ENCODE measurements around the gene MBD6. TPM values are rescaled to one million over a fixed set of nuclear protein-coding genes. Genes with fewer than 3 reads are reported as not detected.
"Not testable (repeated sequence)": the region's sequence is repeated elsewhere in the genome, so short reads cannot be mapped to it uniquely, and the experiment has no call there.

MBD6 gene
- total and polyA plus RNA-seq, 3 experiments from 2014 or later, result 4.2 to 54.7 (median 49.0) TPM

DNA sequence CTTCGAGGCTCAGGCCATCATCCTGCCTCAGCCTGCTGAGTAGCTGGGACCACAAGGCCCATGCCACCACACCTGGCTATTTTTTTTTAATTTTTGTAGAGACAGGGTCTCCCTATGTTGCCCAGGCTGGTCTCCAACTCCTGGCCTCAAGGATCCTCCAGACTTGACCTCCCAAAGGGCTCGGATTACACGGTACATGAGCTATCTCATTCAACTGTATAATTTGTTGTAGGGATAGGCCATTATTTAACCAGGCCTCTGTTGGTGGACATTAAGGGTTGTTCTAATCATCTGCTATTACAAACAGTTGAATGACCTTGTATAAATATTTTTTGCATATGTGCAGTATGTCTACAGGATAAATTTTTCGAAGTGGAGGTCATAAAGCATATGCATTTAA is 36.2 kb downstream of the MBD6 start:
- no peaks in the 10 kb centered on the region for H3K4me1 Mint-ChIP-seq
- no peaks in the 10 kb centered on the region for H3K9me3 ChIP-seq (ENCODE audit: low read length)
- H3K27ac Mint-ChIP-seq, result no peak overlapping the region
- H3K36me3 ChIP-seq (ENCODE audit: insufficient read depth, low read length), result no peaks in the 10 kb centered on the region
- no peak overlapping the region for H3K4me3 Mint-ChIP-seq
- no peak overlapping the region for H3K4me3 ChIP-seq (ENCODE audit: low read length)
- H3K27ac ChIP-seq (ENCODE audit: low read depth, low read length), result no peak overlapping the region
- peaks cover 4 to 12% of the 10 kb centered on the region in 2 donors for H3K27me3 Mint-ChIP-seq
- no peaks in the 10 kb centered on the region for H3K9me3 Mint-ChIP-seq
- ChIA-PET CTCF (interaction anchor here (1.2 to 1.4 kb wide), 2 partner anchors 8 to 24 kb away, joined by 3 read pairs; no protein-coding TSS in a partner anchor), POLR2A (no interaction called here)
- no peak for DNase-seq
- H3K4me1 ChIP-seq (ENCODE audit: insufficient read depth, low read length), result no peaks in the 10 kb centered on the region
- H3K36me3 Mint-ChIP-seq, result no peaks in the 10 kb centered on the region
- no peaks in the 10 kb centered on the region for H3K27me3 ChIP-seq (ENCODE audit: insufficient read depth, low read length, poor library complexity, severe bottlenecking)

DNA sequence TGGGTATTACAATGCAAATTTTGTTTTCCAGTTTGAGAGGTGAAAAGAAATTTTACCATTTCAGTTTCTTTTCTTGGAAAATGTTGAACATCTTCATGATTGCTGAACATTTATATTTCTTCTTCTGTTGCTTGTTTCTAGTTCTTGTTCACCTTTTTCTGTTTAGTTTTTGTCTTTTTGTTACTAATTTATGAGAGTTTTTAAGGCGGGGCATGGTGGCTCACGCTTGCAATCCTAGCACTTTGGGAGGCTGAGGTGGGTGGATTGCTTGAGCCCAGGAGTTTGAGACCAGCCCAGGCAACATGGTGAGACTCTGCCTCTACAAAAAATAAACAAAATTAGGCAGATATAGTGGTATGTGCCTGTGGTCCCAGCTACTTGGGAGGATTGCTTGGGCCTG is 37.9 kb downstream of the MBD6 start:
- Mint-ChIP-seq H3K27me3 (peaks cover 8 to 15% of the 10 kb centered on the region in 2 donors), H3K4me1 (no peaks in the 10 kb centered on the region), H3K36me3 (no peaks in the 10 kb centered on the region), H3K27ac (no peak overlapping the region), H3K4me3 (no peak overlapping the region), H3K9me3 (no peaks in the 10 kb centered on the region)
- Histone ChIP-seq H3K9me3 (ENCODE audit: low read length) (no peaks in the 10 kb centered on the region), H3K4me3 (ENCODE audit: low read length) (no peak overlapping the region), H3K36me3 (ENCODE audit: insufficient read depth, low read length) (no peaks in the 10 kb centered on the region), H3K4me1 (ENCODE audit: insufficient read depth, low read length) (no peaks in the 10 kb centered on the region), H3K27me3 (ENCODE audit: insufficient read depth, low read length, poor library complexity, severe bottlenecking) (no peaks in the 10 kb centered on the region), H3K27ac (ENCODE audit: low read depth, low read length) (no peak overlapping the region)
- POLR2A ChIA-PET, result no interaction called here
- DNase-seq, result no peak
- CTCF ChIA-PET, result no interaction called here

- POLR2A ChIA-PET; H3K9me3 ChIP-seq (ENCODE audit: low read length); H3K36me3 Mint-ChIP-seq; H3K9me3 Mint-ChIP-seq; H3K27ac ChIP-seq (ENCODE audit: low read depth, low read length); H3K27ac Mint-ChIP-seq; H3K4me1 Mint-ChIP-seq; H3K4me1 ChIP-seq (ENCODE audit: insufficient read depth, low read length); CTCF ChIA-PET; DNase-seq; H3K4me3 ChIP-seq (ENCODE audit: low read length); H3K4me3 Mint-ChIP-seq; H3K27me3 ChIP-seq (ENCODE audit: insufficient read depth, low read length, poor library complexity, severe bottlenecking); H3K36me3 ChIP-seq (ENCODE audit: insufficient read depth, low read length): not testable (repeated sequence)
- peaks cover 8 to 15% of the 10 kb centered on the region in 2 donors for H3K27me3 Mint-ChIP-seq
Measured at GRCh38 chr12:57561117-57561516, 38.5 kb downstream of the MBD6 start.

- POLR2A ChIA-PET, result no interaction called here
- H3K36me3 Mint-ChIP-seq, result no peaks in the 10 kb centered on the region
- CTCF ChIA-PET, result no interaction called here
- Histone ChIP-seq H3K36me3 (ENCODE audit: insufficient read depth, low read length) (no peaks in the 10 kb centered on the region), H3K4me1 (ENCODE audit: insufficient read depth, low read length) (no peaks in the 10 kb centered on the region), H3K27ac (ENCODE audit: low read depth, low read length) (no peak overlapping the region), H3K27me3 (ENCODE audit: insufficient read depth, low read length, poor library complexity, severe bottlenecking) (no peaks in the 10 kb centered on the region), H3K4me3 (ENCODE audit: low read length) (no peak overlapping the region), H3K9me3 (ENCODE audit: low read length) (no peaks in the 10 kb centered on the region)
- H3K27ac Mint-ChIP-seq, result no peak overlapping the region
- no peaks in the 10 kb centered on the region for H3K4me1 Mint-ChIP-seq
- peaks cover 10 to 15% of the 10 kb centered on the region in 2 donors for H3K27me3 Mint-ChIP-seq
- H3K9me3 Mint-ChIP-seq, result no peaks in the 10 kb centered on the region
- no peak for DNase-seq
- no peak overlapping the region for H3K4me3 Mint-ChIP-seq
Measured at GRCh38 chr12:57563358-57563757, 40.7 kb downstream of the MBD6 start.

- H3K4me1 Mint-ChIP-seq, result no peaks in the 10 kb centered on the region
- H3K36me3 Mint-ChIP-seq, result no peaks in the 10 kb centered on the region
- no peak overlapping the region for H3K27ac Mint-ChIP-seq
- Histone ChIP-seq H3K27me3 (ENCODE audit: insufficient read depth, low read length, poor library complexity, severe bottlenecking) (no peaks in the 10 kb centered on the region), H3K27ac (ENCODE audit: low read depth, low read length) (no peak overlapping the region), H3K4me3 (ENCODE audit: low read length) (no peak overlapping the region), H3K9me3 (ENCODE audit: low read length) (no peaks in the 10 kb centered on the region), H3K4me1 (ENCODE audit: insufficient read depth, low read length) (no peaks in the 10 kb centered on the region), H3K36me3 (ENCODE audit: insufficient read depth, low read length) (no peaks in the 10 kb centered on the region)
- H3K27me3 Mint-ChIP-seq, result peaks cover 10 to 15% of the 10 kb centered on the region in 2 donors
- H3K4me3 Mint-ChIP-seq, result no peak overlapping the region
- H3K9me3 Mint-ChIP-seq, result no peaks in the 10 kb centered on the region
- no peak for DNase-seq
- ChIA-PET CTCF (interaction anchor here (1.4 kb wide), 1 partner anchor 9 kb away, joined by 3 read pairs; no protein-coding TSS in a partner anchor), POLR2A (no interaction called here)
Measured at GRCh38 chr12:57564178-57564740, 41.6 kb downstream of the MBD6 start.

DNA sequence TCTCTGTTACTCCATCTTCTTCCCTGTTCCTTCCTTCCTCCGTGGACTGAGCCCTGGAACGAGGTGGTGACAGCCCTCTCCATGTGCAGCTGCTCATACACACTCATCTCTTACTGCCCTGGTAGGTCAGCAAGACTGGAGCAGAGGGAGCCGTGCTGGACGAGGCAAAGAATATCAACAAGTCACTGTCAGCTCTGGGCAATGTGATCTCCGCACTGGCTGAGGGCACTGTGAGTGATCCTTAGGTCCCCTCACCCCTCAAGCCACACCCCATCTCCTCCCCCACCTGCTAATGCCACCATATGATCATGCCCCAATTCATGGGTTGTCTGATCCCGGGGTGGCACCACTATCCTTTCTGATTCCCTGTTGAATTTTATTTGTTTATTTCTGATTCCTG is 46.2 kb downstream of the MBD6 start:
- H3K9me3 Mint-ChIP-seq, result no peaks in the 10 kb centered on the region
- no peaks in the 10 kb centered on the region for H3K36me3 Mint-ChIP-seq
- H3K27ac Mint-ChIP-seq, result no peak overlapping the region

GRCh38 chr12:57569858-57570257 is 47.2 kb downstream of the MBD6 start:
- Histone ChIP-seq H3K27me3 (ENCODE audit: insufficient read depth, low read length, poor library complexity, severe bottlenecking) (no peaks in the 10 kb centered on the region), H3K4me1 (ENCODE audit: insufficient read depth, low read length) (no peaks in the 10 kb centered on the region), H3K4me3 (ENCODE audit: low read length) (no peak overlapping the region), H3K36me3 (ENCODE audit: insufficient read depth, low read length) (no peaks in the 10 kb centered on the region), H3K9me3 (ENCODE audit: low read length) (no peaks in the 10 kb centered on the region), H3K27ac (ENCODE audit: low read depth, low read length) (no peak overlapping the region)
- Mint-ChIP-seq H3K27me3 (peaks cover 0 to 3% of the 10 kb centered on the region in 2 donors), H3K27ac (peak overlapping the region in 1 of 8 donors; percentile 56), H3K4me3 (no peak overlapping the region), H3K9me3 (no peaks in the 10 kb centered on the region), H3K4me1 (no peaks in the 10 kb centered on the region), H3K36me3 (no peaks in the 10 kb centered on the region)
- ChIA-PET CTCF (interaction anchor here (2.0 kb wide), 1 partner anchor 13 kb away, joined by 7 read pairs; no protein-coding TSS in a partner anchor), POLR2A (no interaction called here)
- no peak for DNase-seq

More for the DNA sequence above, 46.2 kb downstream of the MBD6 start:
- Mint-ChIP-seq H3K27me3 (peaks cover 3 to 8% of the 10 kb centered on the region in 2 donors), H3K4me1 (no peaks in the 10 kb centered on the region), H3K4me3 (no peak overlapping the region)
- Histone ChIP-seq H3K4me3 (ENCODE audit: low read length) (no peak overlapping the region), H3K4me1 (ENCODE audit: insufficient read depth, low read length) (no peaks in the 10 kb centered on the region), H3K27ac (ENCODE audit: low read depth, low read length) (no peak overlapping the region), H3K9me3 (ENCODE audit: low read length) (no peaks in the 10 kb centered on the region), H3K36me3 (ENCODE audit: insufficient read depth, low read length) (no peaks in the 10 kb centered on the region), H3K27me3 (ENCODE audit: insufficient read depth, low read length, poor library complexity, severe bottlenecking) (no peaks in the 10 kb centered on the region)
- ChIA-PET CTCF (no interaction called here), POLR2A (no interaction called here)
- DNase-seq, result no peak

DNA sequence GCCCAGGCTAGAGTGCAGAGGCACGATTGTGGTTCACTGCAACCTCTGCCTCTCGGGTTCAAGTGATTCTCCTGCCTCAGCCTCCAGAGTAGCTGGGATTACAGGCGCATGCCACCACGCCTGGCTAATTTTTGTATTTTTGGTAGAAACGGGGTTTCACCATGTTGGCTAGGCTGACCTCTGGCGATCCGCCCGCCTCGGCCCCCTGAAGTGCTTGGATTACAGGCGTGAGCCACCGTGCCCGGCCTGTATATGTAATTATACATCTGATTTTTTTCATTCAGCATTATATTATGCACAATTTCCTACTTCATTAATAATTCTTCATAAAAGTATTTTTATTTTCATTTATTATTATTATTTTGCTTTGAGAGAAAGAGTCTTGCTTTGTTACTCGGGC is 47.8 kb downstream of the MBD6 start:
- H3K9me3 ChIP-seq (ENCODE audit: low read length); H3K9me3 Mint-ChIP-seq; DNase-seq; H3K27ac Mint-ChIP-seq; H3K36me3 ChIP-seq (ENCODE audit: insufficient read depth, low read length); H3K4me3 Mint-ChIP-seq; H3K27ac ChIP-seq (ENCODE audit: low read depth, low read length); H3K27me3 ChIP-seq (ENCODE audit: insufficient read depth, low read length, poor library complexity, severe bottlenecking); H3K27me3 Mint-ChIP-seq; H3K4me1 Mint-ChIP-seq; H3K36me3 Mint-ChIP-seq; H3K4me3 ChIP-seq (ENCODE audit: low read length); H3K4me1 ChIP-seq (ENCODE audit: insufficient read depth, low read length): not testable (repeated sequence)
- ChIA-PET CTCF (interaction anchor here (2.0 kb wide), 1 partner anchor 13 kb away, joined by 7 read pairs; no protein-coding TSS in a partner anchor), POLR2A (interaction anchor here (0.6 kb wide), 1 partner anchor 9 kb away, joined by 3 read pairs; no protein-coding TSS in a partner anchor)

Measured in CD8-positive, alpha-beta memory T cell (primary cell).